ENCODE measurements around the gene ABCC10.

DNA sequence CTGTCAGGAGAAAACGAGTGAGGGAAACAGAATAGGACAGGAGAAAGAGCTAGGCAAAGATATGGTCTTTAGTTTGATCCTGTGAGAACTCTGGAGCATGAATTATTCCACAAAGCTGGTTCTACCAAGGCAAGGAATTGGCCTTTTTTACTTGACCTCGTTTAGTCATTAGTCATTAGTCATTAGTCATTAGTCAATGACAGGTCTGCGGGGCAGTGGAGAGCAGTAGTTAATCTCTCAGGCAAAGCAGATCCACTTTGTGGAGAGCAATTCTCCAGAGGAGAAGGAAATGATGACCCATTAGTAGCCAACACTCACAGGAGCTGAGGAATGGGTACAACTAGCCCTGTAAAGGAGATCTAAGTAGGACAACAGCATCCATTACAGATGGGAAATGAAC is 22.0 kb upstream of the ABCC10 start:
- TF ChIP-seq POLR2A (IDR thresholded peaks at IDR 0.05), result no peak
- TF ChIP-seq, protein P1, sequence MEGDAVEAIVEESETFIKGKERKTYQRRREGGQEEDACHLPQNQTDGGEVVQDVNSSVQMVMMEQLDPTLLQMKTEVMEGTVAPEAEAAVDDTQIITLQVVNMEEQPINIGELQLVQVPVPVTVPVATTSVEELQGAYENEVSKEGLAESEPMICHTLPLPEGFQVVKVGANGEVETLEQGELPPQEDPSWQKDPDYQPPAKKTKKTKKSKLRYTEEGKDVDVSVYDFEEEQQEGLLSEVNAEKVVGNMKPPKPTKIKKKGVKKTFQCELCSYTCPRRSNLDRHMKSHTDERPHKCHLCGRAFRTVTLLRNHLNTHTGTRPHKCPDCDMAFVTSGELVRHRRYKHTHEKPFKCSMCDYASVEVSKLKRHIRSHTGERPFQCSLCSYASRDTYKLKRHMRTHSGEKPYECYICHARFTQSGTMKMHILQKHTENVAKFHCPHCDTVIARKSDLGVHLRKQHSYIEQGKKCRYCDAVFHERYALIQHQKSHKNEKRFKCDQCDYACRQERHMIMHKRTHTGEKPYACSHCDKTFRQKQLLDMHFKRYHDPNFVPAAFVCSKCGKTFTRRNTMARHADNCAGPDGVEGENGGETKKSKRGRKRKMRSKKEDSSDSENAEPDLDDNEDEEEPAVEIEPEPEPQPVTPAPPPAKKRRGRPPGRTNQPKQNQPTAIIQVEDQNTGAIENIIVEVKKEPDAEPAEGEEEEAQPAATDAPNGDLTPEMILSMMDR (IDR thresholded peaks at IDR 0.05), result no peak

Measured in Peyer's patch (tissue), 4 donors.